22Rv1 (cell line): Measurements from ENCODE around the gene GGT6.

Source experiments
- H3K27ac ChIP-seq: fragments of 450-650 bp; 2 replicates; pipeline ENCODE4 v1.5.1; 2017
- ZFX ChIP-seq: fragments of 450-650 bp; IDR thresholded peaks from 2 replicates; pipeline ENCODE4 v1.6.1; 2017; ENCODE audit warnings: antibody characterized with exemption, borderline replicate concordance
- TF ChIP-seq, protein P1 (sequence below): fragments of 450-650 bp; IDR thresholded peaks from 2 replicates; pipeline ENCODE4 v1.5.1; 2017; ENCODE audit warnings: mild to moderate bottlenecking

GGT6 gene

DNA sequence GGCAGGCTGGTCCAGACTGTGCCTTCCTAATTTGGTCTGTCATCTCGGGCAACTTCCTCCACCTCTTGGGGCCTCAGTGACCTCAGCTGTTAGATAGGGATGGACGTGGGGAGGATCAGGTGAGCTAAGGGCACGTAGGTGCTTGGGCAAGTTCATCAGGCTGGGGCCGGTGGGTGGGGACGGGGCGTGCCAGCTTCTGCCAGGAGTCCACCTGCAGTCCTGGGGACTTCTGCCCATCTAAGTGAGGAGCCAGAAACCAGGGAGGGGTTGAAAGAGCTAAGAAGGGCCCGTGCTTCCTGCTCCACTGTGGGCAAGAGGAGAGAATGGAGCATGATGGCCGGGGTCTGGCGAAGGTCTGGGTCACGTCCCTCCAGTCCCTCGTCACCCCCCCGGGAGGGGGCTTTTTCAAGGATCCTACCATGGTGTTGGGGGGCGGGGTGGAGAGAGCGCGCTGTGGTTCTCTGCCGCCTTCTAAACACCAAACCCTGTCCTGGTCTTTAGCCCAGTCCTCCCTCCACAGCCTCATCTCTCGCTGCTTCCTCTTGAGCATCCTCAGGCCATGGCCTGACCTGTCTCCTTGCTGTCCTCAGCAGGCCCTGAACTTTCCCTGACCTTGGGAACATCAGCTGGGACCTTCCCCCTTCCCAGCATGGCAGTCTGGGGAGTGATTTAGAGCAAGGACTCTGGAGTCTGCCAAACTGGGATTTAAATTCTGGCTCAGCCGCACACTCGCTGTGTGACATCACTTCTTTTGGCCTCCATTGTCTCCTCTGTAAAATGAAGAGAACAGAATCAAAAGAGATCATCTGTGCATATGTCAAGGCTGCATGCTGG lies 40.1 kb downstream of the GGT6 start:
- no peak for TF ChIP-seq ZFX
- TF ChIP-seq, protein P1, sequence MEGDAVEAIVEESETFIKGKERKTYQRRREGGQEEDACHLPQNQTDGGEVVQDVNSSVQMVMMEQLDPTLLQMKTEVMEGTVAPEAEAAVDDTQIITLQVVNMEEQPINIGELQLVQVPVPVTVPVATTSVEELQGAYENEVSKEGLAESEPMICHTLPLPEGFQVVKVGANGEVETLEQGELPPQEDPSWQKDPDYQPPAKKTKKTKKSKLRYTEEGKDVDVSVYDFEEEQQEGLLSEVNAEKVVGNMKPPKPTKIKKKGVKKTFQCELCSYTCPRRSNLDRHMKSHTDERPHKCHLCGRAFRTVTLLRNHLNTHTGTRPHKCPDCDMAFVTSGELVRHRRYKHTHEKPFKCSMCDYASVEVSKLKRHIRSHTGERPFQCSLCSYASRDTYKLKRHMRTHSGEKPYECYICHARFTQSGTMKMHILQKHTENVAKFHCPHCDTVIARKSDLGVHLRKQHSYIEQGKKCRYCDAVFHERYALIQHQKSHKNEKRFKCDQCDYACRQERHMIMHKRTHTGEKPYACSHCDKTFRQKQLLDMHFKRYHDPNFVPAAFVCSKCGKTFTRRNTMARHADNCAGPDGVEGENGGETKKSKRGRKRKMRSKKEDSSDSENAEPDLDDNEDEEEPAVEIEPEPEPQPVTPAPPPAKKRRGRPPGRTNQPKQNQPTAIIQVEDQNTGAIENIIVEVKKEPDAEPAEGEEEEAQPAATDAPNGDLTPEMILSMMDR, result no peak
- H3K27ac ChIP-seq, result no peak overlapping the region

DNA sequence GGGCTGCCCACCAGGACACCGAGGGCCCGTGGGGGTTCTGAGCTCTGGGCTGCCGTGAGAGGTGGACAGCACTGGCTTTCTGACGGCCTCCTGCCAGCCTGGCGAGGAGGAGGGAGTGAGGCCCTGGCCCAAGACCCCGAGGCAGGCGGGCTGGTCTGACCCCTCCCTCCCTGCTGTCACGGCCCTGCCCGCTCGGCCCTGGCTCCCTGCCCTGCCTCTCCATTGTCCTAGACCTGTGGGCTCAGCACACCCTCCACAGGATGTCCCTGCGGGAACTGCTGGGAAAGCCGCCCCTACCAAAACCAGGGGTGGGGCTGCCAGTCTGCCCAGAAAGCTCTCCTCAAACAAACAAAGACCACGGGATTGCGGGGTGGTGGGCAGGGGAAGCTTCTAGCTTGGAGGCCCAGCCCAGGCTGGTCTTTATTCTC lies 41.0 kb downstream of the GGT6 start:
- no peak overlapping the region for H3K27ac ChIP-seq
- TF ChIP-seq, protein P1, result no peak
- no peak for TF ChIP-seq ZFX

DNA sequence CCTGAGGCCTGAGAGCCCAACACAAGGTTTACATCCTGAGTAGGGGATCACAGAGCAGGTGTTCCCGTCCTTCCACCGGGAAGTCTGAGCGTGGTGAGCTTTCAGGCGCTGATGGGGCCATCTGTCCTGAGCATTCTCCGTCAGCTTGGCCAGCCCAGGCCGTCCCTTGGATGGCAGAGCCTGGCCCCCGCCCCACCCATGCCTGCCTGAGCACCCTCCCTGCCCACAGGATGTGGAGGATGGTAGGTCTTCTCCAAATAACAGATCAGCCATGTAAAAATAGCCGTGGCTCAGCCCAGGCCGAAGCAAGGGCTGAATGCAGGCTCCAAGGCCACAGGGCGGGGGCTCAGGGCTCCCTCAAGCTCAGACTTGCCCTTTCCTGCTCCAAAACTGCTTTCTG lies 41.5 kb downstream of the GGT6 start:
- no peak overlapping the region for H3K27ac ChIP-seq
- TF ChIP-seq, protein P1, result no peak
- TF ChIP-seq ZFX, result no peak

DNA sequence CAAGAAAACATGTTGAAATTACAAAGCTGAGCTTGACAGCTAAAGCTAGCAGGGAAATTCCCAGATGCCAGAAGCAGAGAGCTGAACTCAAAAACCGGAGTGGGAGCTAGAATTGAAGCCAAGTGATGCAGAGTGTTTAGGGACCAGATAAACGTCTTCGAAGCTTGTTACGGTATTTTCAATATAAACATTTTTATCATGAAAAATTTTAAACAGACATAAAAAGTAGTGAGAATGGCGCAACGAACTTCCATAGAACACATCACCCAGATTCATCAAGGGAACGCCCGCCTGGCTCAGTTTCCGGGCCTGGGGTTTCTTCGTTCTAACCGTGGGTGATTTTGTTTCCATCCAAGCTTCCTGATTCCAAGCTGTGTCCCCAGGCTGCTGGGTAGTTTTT lies 43.6 kb downstream of the GGT6 start:
- TF ChIP-seq ZFX, result no peak
- TF ChIP-seq, protein P1, result no peak

DNA sequence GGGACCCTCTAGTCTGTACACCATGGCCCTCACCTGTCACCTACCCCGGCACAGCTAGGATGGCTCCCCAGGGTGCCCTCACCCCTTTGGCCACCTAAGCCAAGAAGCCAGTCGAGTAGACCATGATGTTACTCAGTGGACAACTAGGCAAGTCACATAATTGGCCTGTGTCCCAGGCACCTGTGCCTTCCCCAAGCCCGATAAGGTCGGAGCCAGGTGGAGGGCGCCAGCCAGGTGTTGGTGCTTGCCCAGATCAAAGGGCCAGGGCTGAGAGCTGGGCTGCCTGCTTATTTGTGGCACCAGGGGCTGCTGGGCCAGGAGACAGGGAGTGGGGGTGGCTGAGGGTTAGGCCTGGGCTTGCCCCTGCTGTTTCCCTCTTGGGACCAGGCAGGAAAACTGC lies 44.9 kb downstream of the GGT6 start:
- TF ChIP-seq ZFX, result no peak
- TF ChIP-seq, protein P1, result no peak
- H3K27ac ChIP-seq, result no peak overlapping the region

More for the DNA sequence above, 43.6 kb downstream of the GGT6 start:
- H3K27ac ChIP-seq, result no peak overlapping the region

DNA sequence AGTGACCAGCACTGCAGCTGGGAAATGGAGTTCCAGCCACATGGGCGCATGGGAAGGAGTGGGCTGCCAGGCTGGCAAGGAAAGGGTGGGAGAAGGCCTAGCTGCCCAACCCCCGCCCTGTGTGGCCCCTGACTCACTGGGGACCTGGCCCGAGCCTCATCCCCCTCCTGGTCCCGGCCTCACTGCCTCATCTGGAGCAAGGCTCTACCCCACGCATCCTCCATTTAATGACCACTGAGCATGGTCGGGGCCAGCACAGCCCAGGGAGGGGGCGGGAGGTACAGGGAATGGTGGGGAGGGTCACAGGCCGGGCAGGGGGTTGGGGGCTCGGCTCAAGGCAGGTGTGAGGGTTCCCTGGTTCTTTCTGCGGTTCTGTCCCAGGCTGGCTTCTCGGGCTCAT lies 45.6 kb downstream of the GGT6 start:
- TF ChIP-seq, protein P1, result no peak
- TF ChIP-seq ZFX, result no peak

DNA sequence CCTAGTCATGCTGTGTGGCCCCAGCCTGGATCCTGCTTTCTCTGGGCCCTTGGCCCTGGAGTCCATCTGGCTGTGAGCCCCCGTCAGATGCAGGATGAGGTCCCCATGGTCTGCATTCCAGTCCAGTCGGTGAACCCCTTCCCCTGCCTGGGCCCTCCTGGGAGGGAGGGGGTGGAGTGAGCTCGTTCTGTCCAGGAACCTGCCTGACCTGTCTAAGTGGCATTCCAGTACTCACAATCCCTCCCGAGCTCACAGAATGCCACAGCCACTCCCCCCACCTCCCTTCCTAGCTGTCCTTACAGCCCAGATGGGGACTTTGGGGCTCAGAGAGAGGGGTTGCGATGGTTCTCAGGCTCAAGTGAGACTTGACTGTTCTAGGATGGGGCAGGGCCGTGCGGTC lies 46.2 kb downstream of the GGT6 start:
- TF ChIP-seq ZFX, result no peak
- TF ChIP-seq, protein P1, result no peak
- no peak overlapping the region for H3K27ac ChIP-seq

More for the DNA sequence above, 45.6 kb downstream of the GGT6 start:
- H3K27ac ChIP-seq, result no peak overlapping the region
